Nephron progenitor cell (in vitro differentiated cells): ENCODE data around the gene TSPAN3.

Source experiments
- DNase-seq: peaks from one replicate; pipeline ENCODE4 v3.0.0; 2021
- H3K27ac Mint-ChIP-seq: 2 replicates; pipeline ENCODE4 v1.8.0; 2021; ENCODE audit warnings: mild to moderate bottlenecking, moderate library complexity, mixed read lengths
- H3K27me3 Mint-ChIP-seq: 2 replicates; pipeline ENCODE4 v1.8.0; 2021; ENCODE audit warnings: mild to moderate bottlenecking, low read depth, mixed read lengths; ENCODE audit not compliant: poor library complexity
- H3K36me3 Mint-ChIP-seq: 2 replicates; pipeline ENCODE4 v1.8.0; 2021; ENCODE audit warnings: low read depth, mixed read lengths
- H3K4me1 Mint-ChIP-seq: 2 replicates; pipeline ENCODE4 v1.8.0; 2021; ENCODE audit warnings: mixed read lengths
- H3K4me3 Mint-ChIP-seq: 2 replicates; pipeline ENCODE4 v1.8.0; 2021; ENCODE audit warnings: mild to moderate bottlenecking, moderate library complexity, mixed read lengths
- H3K9me3 Mint-ChIP-seq: 2 replicates; pipeline ENCODE4 v1.8.0; 2021; ENCODE audit warnings: mild to moderate bottlenecking, moderate library complexity, mixed read lengths
- CTCF ChIP-seq: fragments of 200-600 bp; sonication (generic); IDR thresholded peaks from 2 replicates; pipeline ENCODE4 v1.5.0; 2021; ENCODE audit warnings: antibody characterized with exemption

Gene TSPAN3

GRCh38 chr15:77023576-77024272, 47.2 kb downstream of the TSPAN3 start:
- no peak overlapping the region for H3K27ac Mint-ChIP-seq
- no peaks in the 10 kb centered on the region for H3K9me3 Mint-ChIP-seq
- no peaks in the 10 kb centered on the region for H3K36me3 Mint-ChIP-seq
- H3K4me1 Mint-ChIP-seq = peaks cover 14% of the 10 kb centered on the region
- TF ChIP-seq CTCF = no peak
- peaks cover 7% of the 10 kb centered on the region for H3K27me3 Mint-ChIP-seq
- DNase-seq = no peak
- no peak overlapping the region for H3K4me3 Mint-ChIP-seq

- Mint-ChIP-seq H3K36me3 (no peaks in the 10 kb centered on the region), H3K4me3 (no peak overlapping the region), H3K4me1 (peaks cover 18% of the 10 kb centered on the region), H3K27me3 (peaks cover 7% of the 10 kb centered on the region), H3K9me3 (no peaks in the 10 kb centered on the region), H3K27ac (no peak overlapping the region)
- no peak for TF ChIP-seq CTCF
- no peak for DNase-seq
Observed at GRCh38 chr15:77022646-77023575, 48.0 kb downstream of the TSPAN3 start.

GRCh38 chr15:77021803-77022381, 49.0 kb downstream of the TSPAN3 start:
- H3K4me1 Mint-ChIP-seq = peaks cover 15% of the 10 kb centered on the region
- TF ChIP-seq CTCF = no peak
- no peaks in the 10 kb centered on the region for H3K9me3 Mint-ChIP-seq
- no peak overlapping the region for H3K27ac Mint-ChIP-seq
- H3K27me3 Mint-ChIP-seq = peaks cover 7% of the 10 kb centered on the region
- no peak overlapping the region for H3K4me3 Mint-ChIP-seq
- H3K36me3 Mint-ChIP-seq = no peaks in the 10 kb centered on the region
- no peak for DNase-seq

GRCh38 chr15:77021088-77021481, 49.8 kb downstream of the TSPAN3 start:
- DNase-seq = no peak
- Mint-ChIP-seq H3K9me3 (no peaks in the 10 kb centered on the region), H3K36me3 (no peaks in the 10 kb centered on the region), H3K27me3 (peaks cover 6% of the 10 kb centered on the region), H3K4me3 (no peak overlapping the region), H3K27ac (no peak overlapping the region), H3K4me1 (peaks cover 15% of the 10 kb centered on the region)
- TF ChIP-seq CTCF = no peak

- no peak overlapping the region for H3K4me3 Mint-ChIP-seq
- H3K4me1 Mint-ChIP-seq = peaks cover 20% of the 10 kb centered on the region
- no peak for DNase-seq
- no peaks in the 10 kb centered on the region for H3K36me3 Mint-ChIP-seq
- no peaks in the 10 kb centered on the region for H3K9me3 Mint-ChIP-seq
- no peak overlapping the region for H3K27ac Mint-ChIP-seq
- no peak for TF ChIP-seq CTCF
- H3K27me3 Mint-ChIP-seq = peaks cover 3% of the 10 kb centered on the region
Observed at GRCh38 chr15:77020348-77021087, 50.4 kb downstream of the TSPAN3 start.
